ENCODE measurements around the gene CHRNG. TPM values are rescaled to one million over a fixed set of nuclear protein-coding genes. Genes with fewer than 3 reads are reported as not detected.

CHRNG gene
- total and polyA plus RNA-seq, 2 donors (not counting 3 experiments of a cell fraction or from before 2014, with no cell fraction given): not detected

DNA sequence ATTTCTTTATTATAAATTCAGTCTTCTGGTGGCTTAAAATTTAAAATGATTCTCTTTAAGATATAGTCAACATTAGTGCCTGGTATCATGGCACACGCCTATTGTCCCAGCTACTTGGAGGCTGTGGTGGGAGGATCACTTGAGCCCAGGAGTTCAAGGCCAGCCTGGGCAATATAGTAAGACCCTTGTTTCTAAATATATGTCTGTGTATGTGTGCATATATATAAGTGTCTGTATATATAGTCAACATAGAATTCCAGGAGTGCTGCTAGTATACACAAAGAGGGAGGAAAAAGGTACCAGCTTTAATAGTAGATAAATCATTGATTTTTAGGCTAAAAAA lies 35.9 kb downstream of the CHRNG start:
- DNase-seq (ENCODE audit: low read depth, low spot score) (no peak), FAIRE-seq (no peak)
- no peak overlapping the region for H3K4me3 ChIP-seq (replicated peaks in 1 of 3; ENCODE audit: insufficient read depth in 1 of 3, low read depth in 1 of 3, low read length in 3 of 3)
- H3K36me3 ChIP-seq (ENCODE audit: control insufficient read depth in 2 of 2, extremely low read depth in 1 of 2, insufficient read depth in 2 of 2, low read length in 2 of 2): peaks cover 5 to 14% of the 10 kb centered on the region in 2 experiments
- no TSS peak for BruUV-seq (replicated peaks)
- no peaks in the 10 kb centered on the region for H3K4me1 ChIP-seq (ENCODE audit: control insufficient read depth, extremely low read depth, insufficient read depth, low read length)
- H3K9me1 ChIP-seq (replicated peaks; ENCODE audit: control insufficient read depth, extremely low read depth, insufficient read depth, low read length): no peaks in the 10 kb centered on the region
- POLR2A ChIA-PET: no interaction called here
- H2AFZ ChIP-seq (ENCODE audit: low read depth, low read length): no peak overlapping the region
- H4K20me1 ChIP-seq (replicated peaks; ENCODE audit: control insufficient read depth, extremely low read depth, insufficient read depth, low read length): no peaks in the 10 kb centered on the region
- intact Hi-C loops (cut with micrococcal nuclease): no loop called here
- no peak overlapping the region for H3K27ac ChIP-seq (ENCODE audit: insufficient read depth, low read depth, low read length)
- TF ChIP-seq GATA2 (IDR thresholded peaks at IDR 0.05; ENCODE audit: insufficient read depth, insufficient read length, low read depth, low read length) (no peak), FOS (IDR thresholded peaks at IDR 0.05; ENCODE audit: borderline replicate concordance, insufficient read depth, low read length) (no peak), MAX (IDR thresholded peaks at IDR 0.05; ENCODE audit: insufficient read depth, insufficient read length) (no peak), POLR2AphosphoS5 (IDR thresholded peaks at IDR 0.05; ENCODE audit: insufficient read depth, low read depth, low read length) (no peak), JUN (IDR thresholded peaks at IDR 0.05; ENCODE audit: borderline replicate concordance, insufficient read depth, insufficient read length, low read depth) (no peak), POLR2A (IDR thresholded peaks at IDR 0.05; ENCODE audit: low read depth, low read length) (no peak), EZH2 (IDR thresholded peaks at IDR 0.05; ENCODE audit: borderline replicate concordance, low read depth, low read length, severe bottlenecking) (no peak)
- dilution Hi-C loops (cut with MboI; ENCODE audit: extremely low pct_ligation_motif_present, low sequenced_read_pairs): no loop called here
- no peaks in the 10 kb centered on the region for H3K9me3 ChIP-seq (replicated peaks; ENCODE audit: control insufficient read depth, insufficient read depth, low read length)
- H3K9ac ChIP-seq (replicated peaks; ENCODE audit: extremely low read depth, insufficient read depth, low read length): no peak overlapping the region
- H3K79me2 ChIP-seq (ENCODE audit: control insufficient read depth, insufficient read depth, low read length): no peaks in the 10 kb centered on the region
- CTCF ChIA-PET: interaction anchor here (0.7 kb wide), 1 partner anchor 873 kb away, joined by 3 read pairs; no protein-coding TSS in a partner anchor
- no peaks in the 10 kb centered on the region for H3K27me3 ChIP-seq (ENCODE audit: control insufficient read depth in 2 of 2, insufficient read depth in 2 of 2, low read length in 2 of 2)
- no peak overlapping the region for H3K4me2 ChIP-seq (ENCODE audit: insufficient read depth, low read length)

DNA sequence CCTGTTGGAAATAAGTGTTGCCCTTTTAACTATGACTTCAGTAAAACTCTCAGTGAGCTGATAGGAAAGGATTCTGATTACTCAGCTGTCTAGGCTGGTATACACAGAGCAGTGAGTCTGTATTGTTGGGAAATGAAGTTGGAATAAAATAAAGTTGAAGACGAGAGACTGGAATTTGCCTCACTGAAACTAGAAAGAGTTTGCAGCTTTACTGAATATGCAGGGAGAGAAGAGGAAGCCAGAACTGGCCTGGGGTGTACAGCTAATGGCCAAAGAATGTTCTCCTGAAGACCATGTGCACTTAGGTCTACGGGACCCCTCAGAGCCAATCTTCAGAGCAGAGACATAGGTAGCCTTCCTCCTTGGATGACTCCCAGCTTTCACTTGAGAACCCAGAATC lies 37.5 kb downstream of the CHRNG start:
- H3K4me2 ChIP-seq (ENCODE audit: insufficient read depth, low read length): no peak overlapping the region
- no peaks in the 10 kb centered on the region for H3K9me1 ChIP-seq (replicated peaks; ENCODE audit: control insufficient read depth, extremely low read depth, insufficient read depth, low read length)
- intact Hi-C loops (cut with micrococcal nuclease) (no loop called here), dilution Hi-C loops (cut with MboI; ENCODE audit: extremely low pct_ligation_motif_present, low sequenced_read_pairs) (no loop called here)
- TF ChIP-seq MYC (IDR thresholded peaks at IDR 0.05; ENCODE audit: low read depth, low read length) (no peak), GATA2 (IDR thresholded peaks at IDR 0.05; ENCODE audit: insufficient read depth, insufficient read length, low read depth, low read length) (no peak), POLR2AphosphoS5 (IDR thresholded peaks at IDR 0.05; ENCODE audit: insufficient read depth, low read depth, low read length) (no peak), FOS (IDR thresholded peaks at IDR 0.05; ENCODE audit: borderline replicate concordance, insufficient read depth, low read length) (no peak), MAX (IDR thresholded peaks at IDR 0.05; ENCODE audit: insufficient read depth, insufficient read length) (no peak), POLR2A (IDR thresholded peaks at IDR 0.05; ENCODE audit: low read depth, low read length) (no peak), JUN (IDR thresholded peaks at IDR 0.05; ENCODE audit: borderline replicate concordance, insufficient read depth, insufficient read length, low read depth) (no peak), EZH2 (IDR thresholded peaks at IDR 0.05; ENCODE audit: borderline replicate concordance, low read depth, low read length, severe bottlenecking) (no peak)
- TF ChIP-seq, protein P1, sequence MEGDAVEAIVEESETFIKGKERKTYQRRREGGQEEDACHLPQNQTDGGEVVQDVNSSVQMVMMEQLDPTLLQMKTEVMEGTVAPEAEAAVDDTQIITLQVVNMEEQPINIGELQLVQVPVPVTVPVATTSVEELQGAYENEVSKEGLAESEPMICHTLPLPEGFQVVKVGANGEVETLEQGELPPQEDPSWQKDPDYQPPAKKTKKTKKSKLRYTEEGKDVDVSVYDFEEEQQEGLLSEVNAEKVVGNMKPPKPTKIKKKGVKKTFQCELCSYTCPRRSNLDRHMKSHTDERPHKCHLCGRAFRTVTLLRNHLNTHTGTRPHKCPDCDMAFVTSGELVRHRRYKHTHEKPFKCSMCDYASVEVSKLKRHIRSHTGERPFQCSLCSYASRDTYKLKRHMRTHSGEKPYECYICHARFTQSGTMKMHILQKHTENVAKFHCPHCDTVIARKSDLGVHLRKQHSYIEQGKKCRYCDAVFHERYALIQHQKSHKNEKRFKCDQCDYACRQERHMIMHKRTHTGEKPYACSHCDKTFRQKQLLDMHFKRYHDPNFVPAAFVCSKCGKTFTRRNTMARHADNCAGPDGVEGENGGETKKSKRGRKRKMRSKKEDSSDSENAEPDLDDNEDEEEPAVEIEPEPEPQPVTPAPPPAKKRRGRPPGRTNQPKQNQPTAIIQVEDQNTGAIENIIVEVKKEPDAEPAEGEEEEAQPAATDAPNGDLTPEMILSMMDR (IDR thresholded peaks at IDR 0.05; ENCODE audit: extremely low read depth in 1 of 2, insufficient read depth in 1 of 2, low read depth in 1 of 2, low read length in 2 of 2): no peak
- no peaks in the 10 kb centered on the region for H3K4me1 ChIP-seq (ENCODE audit: control insufficient read depth, extremely low read depth, insufficient read depth, low read length)
- H3K4me3 ChIP-seq (replicated peaks in 1 of 3; ENCODE audit: insufficient read depth in 1 of 3, low read depth in 1 of 3, low read length in 3 of 3): no peak overlapping the region
- no peak for DNase-seq (ENCODE audit: low read depth, low spot score)
- no peak overlapping the region for H3K9ac ChIP-seq (replicated peaks; ENCODE audit: extremely low read depth, insufficient read depth, low read length)
- H2AFZ ChIP-seq (ENCODE audit: low read depth, low read length): no peak overlapping the region
- BruUV-seq (replicated peaks): no TSS peak
- no peaks in the 10 kb centered on the region for H3K9me3 ChIP-seq (replicated peaks; ENCODE audit: control insufficient read depth, insufficient read depth, low read length)
- FAIRE-seq: no peak
- no peaks in the 10 kb centered on the region for H3K79me2 ChIP-seq (ENCODE audit: control insufficient read depth, insufficient read depth, low read length)
- H3K36me3 ChIP-seq (ENCODE audit: control insufficient read depth in 2 of 2, extremely low read depth in 1 of 2, insufficient read depth in 2 of 2, low read length in 2 of 2): peaks cover 4 to 16% of the 10 kb centered on the region in 2 experiments
- H3K27ac ChIP-seq (ENCODE audit: insufficient read depth, low read depth, low read length): no peak overlapping the region
- CTCF ChIA-PET: interaction anchor here (1.5 to 1.7 kb wide), 2 partner anchors 9 to 10 kb away, joined by 3 to 4 read pairs; no protein-coding TSS in a partner anchor
- POLR2A ChIA-PET: no interaction called here
- H3K27me3 ChIP-seq (ENCODE audit: control insufficient read depth in 2 of 2, insufficient read depth in 2 of 2, low read length in 2 of 2): no peaks in the 10 kb centered on the region
- no peaks in the 10 kb centered on the region for H4K20me1 ChIP-seq (replicated peaks; ENCODE audit: control insufficient read depth, extremely low read depth, insufficient read depth, low read length)

Measured in endothelial cell of umbilical vein (primary cell).